HG03342 (cell line): Measurements from ENCODE around the gene TSPAN11.

ENCODE experiments used
- ATAC-seq: cut with Tn5 transposase; IDR thresholded peaks from one replicate; pipeline ENCODE4 v1.9.1; 2021; ENCODE audit warnings: mild to moderate bottlenecking, moderate library complexity; ENCODE audit not compliant: unreplicated experiment

TSPAN11 gene

DNA sequence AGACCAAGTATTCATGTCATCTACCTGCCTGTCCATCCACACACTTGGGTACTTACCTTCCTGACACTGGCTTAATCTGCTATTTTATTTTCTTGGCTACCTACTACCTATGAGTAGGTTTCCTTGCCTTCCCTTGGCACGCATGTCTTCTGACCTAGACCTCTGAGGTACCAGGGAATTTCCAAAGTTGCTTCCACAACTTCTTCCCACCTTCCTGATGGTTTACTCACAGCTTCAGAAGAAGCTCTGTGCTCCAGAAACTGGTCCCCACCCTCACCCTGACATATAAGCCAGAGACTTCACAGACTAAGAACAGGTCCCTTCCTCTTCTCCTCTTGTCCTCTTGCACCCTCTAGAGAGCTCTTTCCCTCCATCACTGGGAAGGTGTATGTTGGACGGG is 111.4 kb downstream of the TSPAN11 start:
- ATAC-seq, result no peak

DNA sequence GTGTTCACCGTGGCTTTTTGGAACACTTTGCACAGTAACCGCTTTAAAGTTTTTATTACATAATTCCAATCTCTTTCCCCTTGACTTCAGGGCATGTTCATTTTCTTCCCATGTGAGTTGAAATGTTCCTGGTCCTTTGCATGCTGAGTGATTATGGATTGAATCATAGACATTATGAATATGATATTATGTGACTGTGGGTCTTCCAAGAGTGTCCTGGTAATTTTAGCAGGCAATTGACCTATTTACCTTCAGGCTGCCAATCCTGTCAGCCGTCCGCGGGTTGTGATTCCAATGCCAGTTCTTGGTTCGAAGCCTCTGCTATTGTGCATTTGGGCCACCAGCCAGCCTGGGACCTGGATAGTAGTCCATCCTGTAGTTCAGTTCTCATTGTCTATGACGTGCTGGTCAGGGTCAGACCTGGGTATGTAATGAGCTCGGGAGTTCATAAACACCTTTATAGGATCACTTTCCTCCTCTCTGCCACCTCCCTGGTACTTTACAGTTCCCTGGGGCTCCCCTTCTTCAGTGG is 114.6 kb downstream of the TSPAN11 start:
- no peak for ATAC-seq
